GM19455 (cell line): Measurements from ENCODE around the gene BACH2.

Source experiments
- ATAC-seq: cut with Tn5 transposase; IDR thresholded peaks from one replicate; pipeline ENCODE4 v1.9.1; 2021; ENCODE audit not compliant: unreplicated experiment

Gene BACH2

GRCh38 chr6:90241229-90241880 is 55.3 kb downstream of the BACH2 start:
- no peak for ATAC-seq

GRCh38 chr6:90238496-90239266 is 58.0 kb downstream of the BACH2 start:
- ATAC-seq, result no peak

GRCh38 chr6:90237350-90237990 is 59.2 kb downstream of the BACH2 start:
- no peak for ATAC-seq

GRCh38 chr6:90233994-90234393 is 62.6 kb downstream of the BACH2 start:
- no peak for ATAC-seq

GRCh38 chr6:90233213-90233612 is 63.4 kb downstream of the BACH2 start:
- ATAC-seq, result no peak

GRCh38 chr6:90231798-90232197 is 64.8 kb downstream of the BACH2 start:
- ATAC-seq, result no peak

GRCh38 chr6:90231308-90231707 is 65.3 kb downstream of the BACH2 start:
- ATAC-seq, result no peak

GRCh38 chr6:90230548-90231215 is 66.0 kb downstream of the BACH2 start:
- no peak for ATAC-seq

GRCh38 chr6:90229331-90230010 is 67.2 kb downstream of the BACH2 start:
- no peak for ATAC-seq

- no peak for ATAC-seq
Measured at GRCh38 chr6:90227673-90228072, 69.0 kb downstream of the BACH2 start.

- ATAC-seq, result no peak
Measured at GRCh38 chr6:90227213-90227612, 69.4 kb downstream of the BACH2 start.

GRCh38 chr6:90226257-90226656 is 70.4 kb downstream of the BACH2 start:
- no peak for ATAC-seq

- no peak for ATAC-seq
Measured at GRCh38 chr6:90224196-90224595, 72.4 kb downstream of the BACH2 start.

- no peak for ATAC-seq
Measured at GRCh38 chr6:90222724-90223198, 73.9 kb downstream of the BACH2 start.

GRCh38 chr6:90222008-90222407 is 74.6 kb downstream of the BACH2 start:
- ATAC-seq, result no peak

GRCh38 chr6:90221403-90221802 is 75.2 kb downstream of the BACH2 start:
- ATAC-seq, result no peak

GRCh38 chr6:90220273-90220672 is 76.4 kb downstream of the BACH2 start:
- no peak for ATAC-seq

GRCh38 chr6:90219209-90219985 is 77.2 kb downstream of the BACH2 start:
- ATAC-seq, result no peak

- ATAC-seq, result no peak
Measured at GRCh38 chr6:90218959-90219208, 77.8 kb downstream of the BACH2 start.

- ATAC-seq, result no peak
Measured at GRCh38 chr6:90217506-90218127, 79.0 kb downstream of the BACH2 start.
